Neural progenitor cell (in vitro differentiated cells): ENCODE data around the gene CNRIP1.

Experiments
- EZH2 ChIP-seq: fragments of 200-600 bp; sonication (generic); IDR thresholded peaks from 2 replicates; pipeline ENCODE4 v1.6.1; 2017; ENCODE audit warnings: antibody characterized with exemption, mild to moderate bottlenecking, moderate library complexity
- EZH2phosphoT487 ChIP-seq: fragments of 200-600 bp; sonication (generic); IDR thresholded peaks from 2 replicates; pipeline ENCODE4 v1.6.1; 2017; ENCODE audit warnings: antibody characterized with exemption
- TF ChIP-seq, protein P1 (sequence below): fragments of 200-600 bp; sonication (generic); IDR thresholded peaks from 2 replicates; pipeline ENCODE4 v1.5.1; 2017; ENCODE audit warnings: antibody characterized with exemption, mild to moderate bottlenecking

GRCh38 chr2:68363721-68364120 lies 44.0 kb upstream of the CNRIP1 start:
- TF ChIP-seq, protein P1, sequence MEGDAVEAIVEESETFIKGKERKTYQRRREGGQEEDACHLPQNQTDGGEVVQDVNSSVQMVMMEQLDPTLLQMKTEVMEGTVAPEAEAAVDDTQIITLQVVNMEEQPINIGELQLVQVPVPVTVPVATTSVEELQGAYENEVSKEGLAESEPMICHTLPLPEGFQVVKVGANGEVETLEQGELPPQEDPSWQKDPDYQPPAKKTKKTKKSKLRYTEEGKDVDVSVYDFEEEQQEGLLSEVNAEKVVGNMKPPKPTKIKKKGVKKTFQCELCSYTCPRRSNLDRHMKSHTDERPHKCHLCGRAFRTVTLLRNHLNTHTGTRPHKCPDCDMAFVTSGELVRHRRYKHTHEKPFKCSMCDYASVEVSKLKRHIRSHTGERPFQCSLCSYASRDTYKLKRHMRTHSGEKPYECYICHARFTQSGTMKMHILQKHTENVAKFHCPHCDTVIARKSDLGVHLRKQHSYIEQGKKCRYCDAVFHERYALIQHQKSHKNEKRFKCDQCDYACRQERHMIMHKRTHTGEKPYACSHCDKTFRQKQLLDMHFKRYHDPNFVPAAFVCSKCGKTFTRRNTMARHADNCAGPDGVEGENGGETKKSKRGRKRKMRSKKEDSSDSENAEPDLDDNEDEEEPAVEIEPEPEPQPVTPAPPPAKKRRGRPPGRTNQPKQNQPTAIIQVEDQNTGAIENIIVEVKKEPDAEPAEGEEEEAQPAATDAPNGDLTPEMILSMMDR = no peak
- TF ChIP-seq EZH2phosphoT487 (no peak), EZH2 (no peak)
